Stimulated activated CD8-positive, alpha-beta memory T cell treated with anti-CD3 and anti-CD28 coated beads, Interleukin-15, amount 100 ng/mL, for 48 hours (primary cell): ENCODE measurements around the gene RGR.

Source experiments
- DNase-seq, 2 donors: peaks; one replicate each; pipeline ENCODE4 v3.0.0-alpha.2; 2020; ENCODE audit warnings: low read depth in 2 of 2

Gene RGR

GRCh38 chr10:84221916-84222315, 22.9 kb upstream of the RGR start:
- DNase-seq: no peak

- no peak for DNase-seq
Measured at GRCh38 chr10:84224411-84225028, 20.3 kb upstream of the RGR start.

- no peak for DNase-seq
Measured at GRCh38 chr10:84225427-84226173, 19.3 kb upstream of the RGR start, which contains the start of gene LRIT2. Gene LRIT2, minus strand, starts transcription at chr10:84225544. Its CDS starts 24 bp downstream, at chr10:84225520.

- DNase-seq: no peak
Measured at GRCh38 chr10:84226616-84227015, 18.2 kb upstream of the RGR start.

GRCh38 chr10:84227810-84228209, 17.0 kb upstream of the RGR start:
- DNase-seq: no peak

GRCh38 chr10:84230359-84230758, 14.5 kb upstream of the RGR start:
- no peak for DNase-seq

- DNase-seq: no peak
Measured at GRCh38 chr10:84232376-84232775, 12.5 kb upstream of the RGR start.

- no peak for DNase-seq
Measured at GRCh38 chr10:84233940-84234339, 10.9 kb upstream of the RGR start.

GRCh38 chr10:84234479-84234878, 10.4 kb upstream of the RGR start:
- DNase-seq: no peak

GRCh38 chr10:84235096-84235495, 9.8 kb upstream of the RGR start:
- DNase-seq: no peak

GRCh38 chr10:84236807-84237198, 8.1 kb upstream of the RGR start:
- DNase-seq: no peak

GRCh38 chr10:84237199-84238051, 7.4 kb upstream of the RGR start:
- no peak for DNase-seq

GRCh38 chr10:84238909-84239308, 5.9 kb upstream of the RGR start:
- DNase-seq: no peak

GRCh38 chr10:84241185-84241790, 3.6 kb upstream of the RGR start, which contains the start of gene LRIT1:
Gene LRIT1, minus strand, starts transcription at chr10:84241546. Its CDS starts 107 bp downstream, at chr10:84241439.
- DNase-seq: no peak

GRCh38 chr10:84243759-84244158, 1.1 kb upstream of the RGR start:
- no peak for DNase-seq

GRCh38 chr10:84247496-84247895, 2.6 kb downstream of the RGR start:
- no peak for DNase-seq

GRCh38 chr10:84248794-84249193, 3.9 kb downstream of the RGR start:
- no peak for DNase-seq

GRCh38 chr10:84254552-84255478, 10.0 kb downstream of the RGR start:
- DNase-seq: no peak

GRCh38 chr10:84256510-84257342, 11.9 kb downstream of the RGR start:
- peak; percentile 35 to 40 for DNase-seq
